Subcutaneous abdominal adipose tissue (tissue), 5 donors: Measurements from ENCODE around the gene CAPZB.
A peak's percentile ranks its signal among the peaks of the same experiment; 100 is the strongest.

ENCODE experiments used
- H3K27ac ChIP-seq: one replicate; pipeline ENCODE4 v1.7.0; 2013; ENCODE audit warnings: low read depth, mild to moderate bottlenecking, inconsistent platforms, low read length, moderate library complexity
- H3K27me3 ChIP-seq, 5 donors: one replicate each; pipeline ENCODE4 v1.7.0; 2013; ENCODE audit warnings: low read length in 5 of 5, inconsistent platforms in 1 of 5; ENCODE audit not compliant: control insufficient read depth in 5 of 5, insufficient read depth in 4 of 5
- H3K36me3 ChIP-seq, 5 donors: one replicate each; pipeline ENCODE4 v1.7.0; 2013; ENCODE audit warnings: low read length in 5 of 5; ENCODE audit not compliant: control insufficient read depth in 5 of 5, insufficient read depth in 5 of 5
- H3K4me1 ChIP-seq, 5 donors: one replicate each; pipeline ENCODE4 v1.7.0; 2013; ENCODE audit warnings: low read length in 5 of 5, mild to moderate bottlenecking in 3 of 5, moderate library complexity in 1 of 5; ENCODE audit not compliant: control insufficient read depth in 5 of 5, insufficient read depth in 5 of 5
- H3K4me3 ChIP-seq, 5 donors: one replicate each; pipeline ENCODE4 v1.7.0; 2013; ENCODE audit warnings: low read length in 5 of 5, low read depth in 1 of 5
- H3K9ac ChIP-seq, 5 donors: one replicate each; pipeline ENCODE4 v1.7.0; 2013; ENCODE audit warnings: low read length in 5 of 5, mild to moderate bottlenecking in 4 of 5, moderate library complexity in 3 of 5
- H3K9me3 ChIP-seq, 5 donors: one replicate each; pipeline ENCODE4 v1.7.0; 2013; ENCODE audit warnings: low read length in 5 of 5; ENCODE audit not compliant: control insufficient read depth in 5 of 5
- donor health status: healthy.
- donor health status: healthy.
- donor health status: healthy.
- donor health status: healthy.
- donor health status: healthy.

CAPZB gene

GRCh38 chr1:19411612-19412011 lies 73.7 kb downstream of the CAPZB start:
- H3K4me1 ChIP-seq, result peaks cover 4 to 43% (median 23%) of the 10 kb centered on the region in 5 donors
- no peak overlapping the region for H3K27ac ChIP-seq

GRCh38 chr1:19410393-19410792 lies 74.9 kb downstream of the CAPZB start:
- no peak overlapping the region for H3K4me3 ChIP-seq
- peaks cover 4 to 47% (median 30%) of the 10 kb centered on the region in 5 donors for H3K4me1 ChIP-seq
- no peak overlapping the region for H3K27ac ChIP-seq
- peak overlapping the region in 1 of 5 donors; percentile 13 for H3K9ac ChIP-seq
- H3K9me3 ChIP-seq, result no peaks in the 10 kb centered on the region
- peaks cover 0 to 5% (median 2%) of the 10 kb centered on the region in 5 donors for H3K36me3 ChIP-seq
- H3K27me3 ChIP-seq, result no peaks in the 10 kb centered on the region

More at GRCh38 chr1:19411612-19412011, 73.7 kb downstream of the CAPZB start:
- Histone ChIP-seq H3K36me3 (peaks cover 0 to 6% (median 2%) of the 10 kb centered on the region in 5 donors), H3K9me3 (no peaks in the 10 kb centered on the region), H3K27me3 (no peaks in the 10 kb centered on the region), H3K4me3 (no peak overlapping the region), H3K9ac (no peak overlapping the region)

- H3K9ac ChIP-seq, result peak overlapping the region in 1 of 5 donors; percentile 13
- H3K9me3 ChIP-seq, result no peaks in the 10 kb centered on the region
- no peak overlapping the region for H3K4me3 ChIP-seq
- no peak overlapping the region for H3K27ac ChIP-seq
- peaks cover 0 to 5% (median 2%) of the 10 kb centered on the region in 5 donors for H3K36me3 ChIP-seq
- peaks cover 0 to 45% (median 31%) of the 10 kb centered on the region in 5 donors for H3K4me1 ChIP-seq
- no peaks in the 10 kb centered on the region for H3K27me3 ChIP-seq
These were observed 75.6 kb downstream of the CAPZB start for GRCh38 chr1:19409477-19410341.

GRCh38 chr1:19407494-19408096 lies 77.7 kb downstream of the CAPZB start:
- H3K36me3 ChIP-seq, result peaks cover 0 to 13% (median 6%) of the 10 kb centered on the region in 5 donors
- H3K4me3 ChIP-seq, result no peak overlapping the region
- H3K9ac ChIP-seq, result no peak overlapping the region
- H3K27ac ChIP-seq, result no peak overlapping the region
- peaks cover 0 to 24% (median 20%) of the 10 kb centered on the region in 5 donors for H3K4me1 ChIP-seq
- no peaks in the 10 kb centered on the region for H3K9me3 ChIP-seq
- no peaks in the 10 kb centered on the region for H3K27me3 ChIP-seq

GRCh38 chr1:19406680-19407079 lies 78.7 kb downstream of the CAPZB start:
- Histone ChIP-seq H3K9ac (no peak overlapping the region), H3K27ac (no peak overlapping the region), H3K4me1 (peaks cover 2 to 32% (median 20%) of the 10 kb centered on the region in 5 donors), H3K9me3 (no peaks in the 10 kb centered on the region), H3K36me3 (peaks cover 0 to 16% (median 6%) of the 10 kb centered on the region in 5 donors), H3K27me3 (no peaks in the 10 kb centered on the region), H3K4me3 (no peak overlapping the region)

- peak overlapping the region in 1 of 5 donors; percentile 21 for H3K9ac ChIP-seq
These were observed 79.4 kb downstream of the CAPZB start for GRCh38 chr1:19405761-19406487.

GRCh38 chr1:19405195-19405760 lies 80.1 kb downstream of the CAPZB start:
- Histone ChIP-seq H3K4me3 (no peak overlapping the region), H3K36me3 (peaks cover 0 to 16% (median 5%) of the 10 kb centered on the region in 5 donors)

More at GRCh38 chr1:19405761-19406487, 79.4 kb downstream of the CAPZB start:
- no peak overlapping the region for H3K27ac ChIP-seq
- H3K27me3 ChIP-seq, result no peaks in the 10 kb centered on the region
- peaks cover 2 to 40% (median 26%) of the 10 kb centered on the region in 5 donors for H3K4me1 ChIP-seq
- no peaks in the 10 kb centered on the region for H3K9me3 ChIP-seq
- peaks cover 0 to 16% (median 5%) of the 10 kb centered on the region in 5 donors for H3K36me3 ChIP-seq
- no peak overlapping the region for H3K4me3 ChIP-seq

GRCh38 chr1:19404748-19405147 lies 80.6 kb downstream of the CAPZB start:
- Histone ChIP-seq H3K27ac (no peak overlapping the region), H3K4me3 (no peak overlapping the region), H3K36me3 (peaks cover 0 to 16% (median 5%) of the 10 kb centered on the region in 5 donors), H3K27me3 (no peaks in the 10 kb centered on the region), H3K4me1 (peaks cover 2 to 43% (median 26%) of the 10 kb centered on the region in 5 donors), H3K9ac (no peak overlapping the region), H3K9me3 (no peaks in the 10 kb centered on the region)

More at GRCh38 chr1:19405195-19405760, 80.1 kb downstream of the CAPZB start:
- Histone ChIP-seq H3K27ac (no peak overlapping the region), H3K27me3 (no peaks in the 10 kb centered on the region), H3K9me3 (no peaks in the 10 kb centered on the region), H3K9ac (no peak overlapping the region), H3K4me1 (peaks cover 2 to 44% (median 30%) of the 10 kb centered on the region in 5 donors)

GRCh38 chr1:19403256-19403655 lies 82.1 kb downstream of the CAPZB start:
- no peaks in the 10 kb centered on the region for H3K27me3 ChIP-seq

More at GRCh38 chr1:19403256-19403655, 82.1 kb downstream of the CAPZB start:
- H3K9me3 ChIP-seq, result no peaks in the 10 kb centered on the region
- no peak overlapping the region for H3K4me3 ChIP-seq
- H3K9ac ChIP-seq, result peak overlapping the region in 1 of 5 donors; percentile 1
- H3K4me1 ChIP-seq, result peaks cover 2 to 45% (median 24%) of the 10 kb centered on the region in 5 donors
- H3K27ac ChIP-seq, result no peak overlapping the region
- peaks cover 0 to 16% (median 5%) of the 10 kb centered on the region in 5 donors for H3K36me3 ChIP-seq
